ENCODE data around the gene TAL1. TPM values are rescaled to one million over a fixed set of nuclear protein-coding genes. Genes with fewer than 3 reads are reported as not detected.
"Not testable (repeated sequence)": the region's sequence is repeated elsewhere in the genome, so short reads cannot be mapped to it uniquely, and the experiment has no call there.

TAL1 gene
- total RNA-seq, 1 donor = not detected

DNA sequence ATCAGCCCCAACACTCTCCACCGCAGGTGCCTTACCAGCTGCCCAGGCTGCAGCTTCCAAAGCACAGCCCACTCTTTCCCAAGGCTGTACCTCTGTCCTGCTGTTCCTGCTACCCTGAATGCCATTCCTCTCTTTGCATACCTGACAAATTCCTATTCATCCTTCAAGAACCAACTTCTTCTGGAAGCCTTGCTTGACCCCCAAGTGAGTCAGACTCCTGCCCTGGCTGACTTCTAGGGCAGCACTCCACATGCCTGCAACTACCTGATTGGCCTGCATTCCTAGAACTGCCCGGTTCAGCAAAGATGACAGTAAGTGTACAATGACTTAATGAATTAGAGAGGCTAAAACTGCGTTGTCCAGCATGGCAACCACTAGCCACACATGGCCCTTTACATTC lies 21.4 kb downstream of the TAL1 start:
- DNase-seq (ENCODE audit: low read depth) = no peak
- TF ChIP-seq, protein P1, sequence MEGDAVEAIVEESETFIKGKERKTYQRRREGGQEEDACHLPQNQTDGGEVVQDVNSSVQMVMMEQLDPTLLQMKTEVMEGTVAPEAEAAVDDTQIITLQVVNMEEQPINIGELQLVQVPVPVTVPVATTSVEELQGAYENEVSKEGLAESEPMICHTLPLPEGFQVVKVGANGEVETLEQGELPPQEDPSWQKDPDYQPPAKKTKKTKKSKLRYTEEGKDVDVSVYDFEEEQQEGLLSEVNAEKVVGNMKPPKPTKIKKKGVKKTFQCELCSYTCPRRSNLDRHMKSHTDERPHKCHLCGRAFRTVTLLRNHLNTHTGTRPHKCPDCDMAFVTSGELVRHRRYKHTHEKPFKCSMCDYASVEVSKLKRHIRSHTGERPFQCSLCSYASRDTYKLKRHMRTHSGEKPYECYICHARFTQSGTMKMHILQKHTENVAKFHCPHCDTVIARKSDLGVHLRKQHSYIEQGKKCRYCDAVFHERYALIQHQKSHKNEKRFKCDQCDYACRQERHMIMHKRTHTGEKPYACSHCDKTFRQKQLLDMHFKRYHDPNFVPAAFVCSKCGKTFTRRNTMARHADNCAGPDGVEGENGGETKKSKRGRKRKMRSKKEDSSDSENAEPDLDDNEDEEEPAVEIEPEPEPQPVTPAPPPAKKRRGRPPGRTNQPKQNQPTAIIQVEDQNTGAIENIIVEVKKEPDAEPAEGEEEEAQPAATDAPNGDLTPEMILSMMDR (IDR thresholded peaks at IDR 0.05; ENCODE audit: insufficient read depth, low read depth, low read length) = no peak
- no peak overlapping the region for H3K4me3 ChIP-seq (ENCODE audit: low read depth, low read length)

DNA sequence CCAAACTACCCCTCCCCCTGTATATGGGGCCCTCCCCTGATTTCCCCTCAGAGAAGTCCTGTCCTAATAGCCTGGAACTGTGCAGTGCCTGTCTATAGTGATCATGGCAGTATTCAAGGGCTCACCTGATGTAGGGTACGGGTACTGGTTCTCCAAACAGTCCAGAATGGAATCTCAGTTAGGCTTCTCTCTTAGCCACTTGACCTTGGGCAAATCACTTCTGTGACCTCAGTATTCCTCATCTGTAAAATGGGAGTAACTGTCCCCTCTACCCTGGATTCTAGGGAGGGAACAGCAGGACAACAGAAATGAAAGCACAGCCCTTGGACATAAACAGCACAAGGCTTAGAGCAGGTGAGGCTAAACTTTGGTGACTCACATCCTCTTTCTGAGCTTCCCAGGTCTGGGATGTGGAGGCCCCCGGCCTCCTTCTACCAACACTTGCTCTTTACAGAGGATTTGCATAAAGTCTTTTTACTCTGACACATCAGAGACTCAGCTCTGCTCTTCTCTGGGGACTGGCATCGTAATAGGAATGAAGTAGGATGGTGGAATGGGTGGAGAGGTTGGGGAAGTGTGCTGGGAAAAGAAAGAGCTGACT lies 22.2 kb downstream of the TAL1 start:
- DNase-seq (ENCODE audit: low read depth) = no peak
- no peak overlapping the region for H3K4me3 ChIP-seq (ENCODE audit: low read depth, low read length)
- TF ChIP-seq, protein P1 (IDR thresholded peaks at IDR 0.05; ENCODE audit: insufficient read depth, low read depth, low read length) = no peak

DNA sequence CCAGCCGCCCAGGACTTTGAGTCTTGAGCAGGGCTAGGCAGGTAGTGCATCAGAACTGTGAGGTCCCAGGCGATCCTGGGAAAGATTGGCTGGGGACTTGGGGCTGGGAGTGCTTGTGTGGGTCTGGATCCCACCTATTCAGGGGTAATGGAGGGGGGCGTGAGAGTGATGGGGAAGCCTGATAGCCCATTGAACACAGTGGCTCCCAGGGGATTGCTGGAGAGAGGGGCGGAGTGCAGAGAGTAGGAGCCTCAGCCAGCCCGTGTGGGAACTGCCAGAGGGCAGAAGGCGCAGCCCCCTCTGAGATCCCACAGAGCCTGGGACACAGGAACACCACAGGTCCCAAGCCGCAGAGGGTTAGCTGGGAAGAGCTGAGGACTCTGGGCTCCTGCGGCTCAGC lies 22.9 kb downstream of the TAL1 start:
- DNase-seq (ENCODE audit: low read depth) = no peak
- TF ChIP-seq, protein P1 (IDR thresholded peaks at IDR 0.05; ENCODE audit: insufficient read depth, low read depth, low read length) = no peak

DNA sequence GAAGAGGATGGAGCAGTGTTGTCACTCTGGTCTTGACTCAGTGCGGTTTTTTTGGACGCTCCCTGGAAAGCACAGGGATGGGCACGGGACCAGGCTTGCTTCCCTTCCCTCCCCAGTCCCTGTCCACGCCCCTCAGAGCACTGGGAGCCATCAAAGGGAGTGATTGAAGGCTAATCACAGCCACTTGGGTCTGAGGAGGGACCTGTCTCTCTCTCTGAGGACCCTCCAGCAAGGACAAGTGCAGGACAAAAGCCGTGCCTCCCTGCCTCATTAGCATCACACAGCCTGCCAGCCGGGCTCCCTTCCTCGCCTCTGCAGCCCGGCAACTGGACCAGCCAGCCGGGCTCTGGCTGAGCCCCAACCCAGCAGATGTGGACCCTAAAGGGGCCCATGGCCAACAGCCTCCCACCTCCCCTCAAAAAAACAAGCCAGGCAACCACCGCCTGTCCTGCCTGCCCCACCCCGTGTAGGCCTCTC lies 23.6 kb downstream of the TAL1 start:
- H3K4me3 ChIP-seq (ENCODE audit: low read depth, low read length) = no peak overlapping the region
- DNase-seq (ENCODE audit: low read depth) = no peak
- TF ChIP-seq, protein P1 (IDR thresholded peaks at IDR 0.05; ENCODE audit: insufficient read depth, low read depth, low read length) = no peak

More for the DNA sequence above, 22.9 kb downstream of the TAL1 start:
- H3K4me3 ChIP-seq (ENCODE audit: low read depth, low read length) = no peak overlapping the region

DNA sequence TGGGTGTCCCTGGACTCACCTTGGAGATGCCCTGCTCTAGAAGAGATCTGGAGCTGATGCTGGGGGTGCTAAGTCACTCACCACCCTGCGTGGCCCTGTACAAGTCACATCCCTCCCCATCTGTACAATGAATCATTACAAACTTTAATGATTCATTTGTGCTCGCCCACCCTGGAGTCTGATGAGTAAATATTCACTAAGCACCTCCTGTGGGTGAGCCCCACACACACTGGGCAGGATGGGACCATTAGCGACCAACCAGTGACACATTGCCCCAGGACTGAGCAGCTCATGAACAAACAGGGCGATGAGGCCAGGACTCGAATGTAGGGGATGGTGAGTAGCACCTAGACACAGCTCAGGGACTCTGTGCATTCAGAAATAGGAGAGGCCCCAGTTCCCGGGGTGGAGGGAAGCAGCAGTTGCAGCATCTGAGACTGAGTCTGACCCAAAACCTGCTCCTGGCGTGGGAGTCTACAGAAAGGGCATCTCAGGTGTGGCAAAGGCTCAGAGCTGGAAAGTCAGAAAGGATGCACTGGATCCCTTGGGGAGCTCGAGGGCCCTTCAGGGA lies 24.1 kb downstream of the TAL1 start:
- H3K4me3 ChIP-seq (ENCODE audit: low read depth, low read length) = no peak overlapping the region
- no peak for DNase-seq (ENCODE audit: low read depth)
- TF ChIP-seq, protein P1 (IDR thresholded peaks at IDR 0.05; ENCODE audit: insufficient read depth, low read depth, low read length) = no peak

DNA sequence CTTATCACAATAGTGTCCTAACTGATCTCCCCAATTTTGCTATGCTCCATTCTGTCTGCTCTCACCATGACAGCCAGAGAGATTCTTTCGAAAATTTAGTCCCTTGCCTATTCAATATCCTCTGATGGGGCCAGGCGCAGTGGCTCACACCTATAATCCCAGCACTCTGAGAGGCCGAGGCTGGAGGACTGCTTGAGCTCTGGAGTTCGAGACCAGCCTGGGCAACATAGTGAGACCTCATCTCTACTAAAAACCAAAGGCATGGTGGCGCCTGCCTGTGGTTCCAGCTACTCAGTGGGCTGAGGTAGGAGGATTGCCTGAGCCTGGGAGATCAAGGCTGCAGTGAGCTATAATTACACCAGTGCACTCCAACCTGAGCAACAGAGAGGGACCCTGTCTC lies 26.1 kb downstream of the TAL1 start:
- TF ChIP-seq, protein P1 (IDR thresholded peaks at IDR 0.05; ENCODE audit: insufficient read depth, low read depth, low read length) = no peak
- no peak for DNase-seq (ENCODE audit: low read depth)
- no peak overlapping the region for H3K4me3 ChIP-seq (ENCODE audit: low read depth, low read length)

DNA sequence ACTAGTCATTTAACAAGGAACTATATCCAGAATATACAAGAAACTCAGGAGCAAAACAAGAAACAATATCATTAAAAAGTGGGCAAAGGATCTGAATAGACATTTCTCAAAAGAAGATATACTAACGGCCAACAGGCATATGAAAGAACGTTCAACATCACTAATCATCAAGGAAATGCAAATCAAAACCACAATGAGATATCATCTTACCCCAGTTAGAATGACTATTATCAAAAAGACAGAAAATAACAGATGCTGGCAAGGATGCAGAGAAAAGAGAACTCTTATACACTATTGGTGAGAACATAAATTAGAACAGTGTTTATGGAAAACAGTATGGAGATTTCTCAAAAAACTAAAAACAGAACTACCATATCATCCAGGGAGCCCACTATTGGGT lies 28.5 kb downstream of the TAL1 start:
- DNase-seq (ENCODE audit: low read depth); H3K4me3 ChIP-seq (ENCODE audit: low read depth, low read length): not testable (repeated sequence)
